Esophagus muscularis mucosa (tissue), 4 donors: ENCODE results near the gene MOB1B.
A peak's percentile ranks its signal among the peaks of the same experiment; 100 is the strongest.

Experiments used
- EP300 ChIP-seq: sonication (generic); formaldehyde crosslinking; IDR thresholded peaks from one replicate; pipeline ENCODE4 v1.6.1; 2017; ENCODE audit warnings: antibody characterized with exemption
- POLR2A ChIP-seq: fragments of 450-650 bp; IDR thresholded peaks from one replicate; pipeline ENCODE4 v1.6.1; 2017; ENCODE audit warnings: antibody characterized with exemption, moderate library complexity, mild to moderate bottlenecking, low read depth
- POLR2AphosphoS5 ChIP-seq, 2 donors: sonication (generic); formaldehyde crosslinking; IDR thresholded peaks; one replicate each; pipeline ENCODE4 v1.6.1; 2017; ENCODE audit warnings: antibody characterized with exemption in 2 of 2
- TF ChIP-seq, protein P1 (sequence below), 3 experiments: fragments of 200-600 bp in 2 of 3; fragments of 450-650 bp in 1 of 3; sonication (generic) in 2 of 3; IDR thresholded peaks; one replicate each; pipeline ENCODE4 v1.5.1; 2017 to 2019; ENCODE audit warnings: antibody characterized with exemption in 3 of 3, mild to moderate bottlenecking in 2 of 3, moderate library complexity in 1 of 3

DNA sequence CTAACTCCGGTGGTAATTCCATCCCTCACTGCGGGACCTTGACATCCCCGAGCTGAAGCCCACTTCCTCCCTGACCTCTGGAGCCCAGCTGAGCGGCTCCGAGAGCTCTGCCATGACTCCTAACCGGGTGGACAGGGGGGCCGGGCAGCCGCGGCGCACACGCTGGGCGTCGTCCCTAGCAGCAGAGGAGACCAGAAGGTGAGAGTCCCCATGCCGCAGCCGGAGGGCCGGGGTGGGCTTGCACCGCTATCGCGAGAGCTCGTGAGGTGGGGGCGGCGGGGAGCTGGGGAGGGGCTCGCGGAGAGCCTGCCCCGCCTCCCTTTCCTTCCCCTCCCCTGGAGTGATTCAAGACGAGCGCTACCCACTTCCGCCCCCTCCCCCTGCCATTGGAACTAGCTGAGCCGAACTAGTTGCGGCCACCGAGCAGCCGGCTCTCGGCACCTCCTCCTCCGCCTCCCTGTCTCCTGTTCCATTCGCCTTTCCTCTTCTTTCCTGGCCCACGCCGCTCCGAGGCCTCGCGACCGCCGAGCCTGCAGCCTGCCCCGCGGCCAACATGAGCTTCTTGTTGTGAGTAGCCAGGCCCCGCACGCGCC, at the start of gene MOB1B:
- TF ChIP-seq, protein P1, sequence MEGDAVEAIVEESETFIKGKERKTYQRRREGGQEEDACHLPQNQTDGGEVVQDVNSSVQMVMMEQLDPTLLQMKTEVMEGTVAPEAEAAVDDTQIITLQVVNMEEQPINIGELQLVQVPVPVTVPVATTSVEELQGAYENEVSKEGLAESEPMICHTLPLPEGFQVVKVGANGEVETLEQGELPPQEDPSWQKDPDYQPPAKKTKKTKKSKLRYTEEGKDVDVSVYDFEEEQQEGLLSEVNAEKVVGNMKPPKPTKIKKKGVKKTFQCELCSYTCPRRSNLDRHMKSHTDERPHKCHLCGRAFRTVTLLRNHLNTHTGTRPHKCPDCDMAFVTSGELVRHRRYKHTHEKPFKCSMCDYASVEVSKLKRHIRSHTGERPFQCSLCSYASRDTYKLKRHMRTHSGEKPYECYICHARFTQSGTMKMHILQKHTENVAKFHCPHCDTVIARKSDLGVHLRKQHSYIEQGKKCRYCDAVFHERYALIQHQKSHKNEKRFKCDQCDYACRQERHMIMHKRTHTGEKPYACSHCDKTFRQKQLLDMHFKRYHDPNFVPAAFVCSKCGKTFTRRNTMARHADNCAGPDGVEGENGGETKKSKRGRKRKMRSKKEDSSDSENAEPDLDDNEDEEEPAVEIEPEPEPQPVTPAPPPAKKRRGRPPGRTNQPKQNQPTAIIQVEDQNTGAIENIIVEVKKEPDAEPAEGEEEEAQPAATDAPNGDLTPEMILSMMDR (IDR thresholded peaks at IDR 0.05) = peak in 1 of 3 experiments; percentile 59
- TF ChIP-seq POLR2AphosphoS5 (IDR thresholded peaks at IDR 0.05) (peak; percentile 65 to 75), EP300 (no peak), POLR2A (no peak)
